Activated CD8-positive, alpha-beta T cell treated with anti-CD3 and anti-CD28 coated beads for 36 hours (primary cell): ENCODE measurements around the gene SLC48A1. TPM values are rescaled to one million over a fixed set of nuclear protein-coding genes. Genes with fewer than 3 reads are reported as not detected.

Experiments used
- ATAC-seq: fragments of 200-7000 bp; cut with Tn5 transposase; one replicate; pipeline ENCODE4 v1.10.0; 2021; ENCODE audit warnings: mild to moderate bottlenecking, moderate library complexity
- CTCF ChIA-PET: fragments of 350-600 bp; sonication (Branson Sonifier 250); formaldehyde crosslinking; loops from one replicate; lab custom pipeline; 2021; ENCODE audit warnings: antibody characterized with exemption; lab: Charles Lee
- POLR2A ChIA-PET: fragments of 350-600 bp; sonication (Branson Sonifier 250); formaldehyde crosslinking; loops from one replicate; lab custom pipeline; 2021; ENCODE audit warnings: antibody characterized with exemption; lab: Charles Lee
- DNase-seq: peaks from one replicate; pipeline ENCODE4 v3.0.0-alpha.2; 2020
- H3K27ac Mint-ChIP-seq: one replicate; pipeline ENCODE4 v1.8.0; 2021; ENCODE audit warnings: mild to moderate bottlenecking, mixed read lengths
- H3K27me3 Mint-ChIP-seq: one replicate; pipeline ENCODE4 v1.8.0; 2021; ENCODE audit warnings: mixed read lengths
- H3K36me3 Mint-ChIP-seq: one replicate; pipeline ENCODE4 v1.8.0; 2021; ENCODE audit warnings: low read depth, mixed read lengths
- H3K4me1 Mint-ChIP-seq: one replicate; pipeline ENCODE4 v1.8.0; 2021; ENCODE audit warnings: low read depth, mixed read lengths
- H3K4me3 Mint-ChIP-seq: one replicate; pipeline ENCODE4 v1.8.0; 2021; ENCODE audit warnings: mild to moderate bottlenecking, moderate library complexity, mixed read lengths
- H3K9me3 Mint-ChIP-seq: one replicate; pipeline ENCODE4 v1.8.0; 2021; ENCODE audit warnings: mixed read lengths
- intact Hi-C: fragments of 100-400 bp; cut with micrococcal nuclease; formaldehyde crosslinking; loops from one replicate; pipeline ENCODE4 v1.10.0; 2022
- total RNA-seq, 2 experiments: library from RNA; stranded (reverse); gene quantifications; one replicate each; pipeline ENCODE4 v1.2.3, GENCODE V29; 2021
- TF ChIP-seq, protein P1 (sequence below): fragments of 200-600 bp; IDR thresholded peaks from one replicate; pipeline ENCODE4 v1.8.0; 2022; ENCODE audit warnings: antibody characterized with exemption, mild to moderate bottlenecking

The SLC48A1 gene
- total RNA-seq, 2 experiments from 2014 or later, result 8.8 to 10.2 TPM

DNA sequence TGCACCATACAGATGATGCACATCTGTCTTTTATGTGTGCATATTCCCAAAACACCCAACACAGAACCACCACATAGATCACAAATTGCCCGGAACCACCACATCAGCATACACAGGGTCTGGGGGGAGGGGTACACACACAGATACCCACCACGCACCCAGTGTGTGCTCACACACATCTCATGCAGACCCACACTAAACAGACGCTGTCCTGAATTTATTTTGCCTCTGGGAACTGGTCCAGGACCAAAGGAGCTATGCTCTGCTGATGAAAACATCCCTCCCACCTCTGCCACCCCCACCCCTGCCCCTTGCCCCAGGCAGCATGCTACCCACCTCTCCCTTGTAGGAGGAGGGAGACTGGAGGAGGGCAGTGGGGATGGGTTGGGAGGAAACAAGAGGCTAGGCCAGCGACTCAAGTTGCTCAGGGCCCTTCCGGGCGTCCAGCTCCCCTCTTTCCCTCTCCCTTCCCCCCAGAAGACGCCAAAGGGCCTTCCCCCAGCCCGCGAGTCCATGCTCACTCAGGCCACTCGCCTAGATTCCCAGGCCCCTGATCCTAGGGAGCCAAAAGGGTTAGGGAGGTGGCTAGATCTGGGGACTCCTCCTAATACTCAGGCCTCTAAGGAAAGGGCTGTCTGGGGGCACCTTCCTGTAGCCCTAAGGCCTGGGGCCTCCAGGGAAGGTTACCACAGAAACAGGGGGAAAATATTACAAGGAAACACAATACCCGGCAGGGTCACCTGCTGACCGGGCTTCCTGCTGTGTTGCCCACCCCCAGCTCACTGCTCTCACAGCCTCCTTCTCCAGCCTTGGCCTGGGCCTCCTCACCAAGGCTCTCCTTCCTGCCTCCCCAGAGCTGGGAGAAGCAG is 43.6 kb downstream of the SLC48A1 start:
- Mint-ChIP-seq H3K9me3 (peaks cover 3% of the 10 kb centered on the region), H3K27ac (peak overlapping the region; percentile 98), H3K4me3 (peak overlapping the region; percentile 86), H3K27me3 (no peaks in the 10 kb centered on the region), H3K4me1 (peaks cover 44% of the 10 kb centered on the region), H3K36me3 (peaks cover 76% of the 10 kb centered on the region)
- no peak for ATAC-seq
- POLR2A ChIA-PET, result interaction anchor here (1.0 to 37.9 kb wide), 9 partner anchors 9 to 50 kb away, joined by 3 to 904 read pairs (median 3); partner anchors contain the start of gene SLC48A1
- TF ChIP-seq, protein P1, sequence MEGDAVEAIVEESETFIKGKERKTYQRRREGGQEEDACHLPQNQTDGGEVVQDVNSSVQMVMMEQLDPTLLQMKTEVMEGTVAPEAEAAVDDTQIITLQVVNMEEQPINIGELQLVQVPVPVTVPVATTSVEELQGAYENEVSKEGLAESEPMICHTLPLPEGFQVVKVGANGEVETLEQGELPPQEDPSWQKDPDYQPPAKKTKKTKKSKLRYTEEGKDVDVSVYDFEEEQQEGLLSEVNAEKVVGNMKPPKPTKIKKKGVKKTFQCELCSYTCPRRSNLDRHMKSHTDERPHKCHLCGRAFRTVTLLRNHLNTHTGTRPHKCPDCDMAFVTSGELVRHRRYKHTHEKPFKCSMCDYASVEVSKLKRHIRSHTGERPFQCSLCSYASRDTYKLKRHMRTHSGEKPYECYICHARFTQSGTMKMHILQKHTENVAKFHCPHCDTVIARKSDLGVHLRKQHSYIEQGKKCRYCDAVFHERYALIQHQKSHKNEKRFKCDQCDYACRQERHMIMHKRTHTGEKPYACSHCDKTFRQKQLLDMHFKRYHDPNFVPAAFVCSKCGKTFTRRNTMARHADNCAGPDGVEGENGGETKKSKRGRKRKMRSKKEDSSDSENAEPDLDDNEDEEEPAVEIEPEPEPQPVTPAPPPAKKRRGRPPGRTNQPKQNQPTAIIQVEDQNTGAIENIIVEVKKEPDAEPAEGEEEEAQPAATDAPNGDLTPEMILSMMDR, result no peak
- DNase-seq, result no peak
- CTCF ChIA-PET, result interaction anchor here (1.1 to 7.3 kb wide), 8 partner anchors 8 to 73 kb away, joined by 3 to 240 read pairs (median 10); no protein-coding TSS in a partner anchor
- intact Hi-C loops, result loop anchor here (10.0 kb wide), 1 partner anchor 602 kb away; no protein-coding TSS in a partner anchor

- Mint-ChIP-seq H3K4me1 (peaks cover 44% of the 10 kb centered on the region), H3K27me3 (no peaks in the 10 kb centered on the region), H3K36me3 (peaks cover 69% of the 10 kb centered on the region), H3K27ac (peak overlapping the region; percentile 98), H3K4me3 (peak overlapping the region; percentile 86), H3K9me3 (peaks cover 3% of the 10 kb centered on the region)
- TF ChIP-seq, protein P1, result peak; percentile 36
- DNase-seq (peak; percentile 32), ATAC-seq (no peak)
- CTCF ChIA-PET, result interaction anchor here (1.1 to 7.3 kb wide), 10 partner anchors 9 to 76 kb away, joined by 3 to 240 read pairs (median 6); no protein-coding TSS in a partner anchor
- POLR2A ChIA-PET, result interaction anchor here (1.0 to 37.9 kb wide), 11 partner anchors 10 to 73 kb away, joined by 3 to 904 read pairs (median 3); partner anchors contain the start of gene SLC48A1
- intact Hi-C loops, result loop anchor here (10.0 kb wide), 1 partner anchor 603 kb away; no protein-coding TSS in a partner anchor
These were observed 44.4 kb downstream of the SLC48A1 start for GRCh38 chr12:47817272-47818006.

DNA sequence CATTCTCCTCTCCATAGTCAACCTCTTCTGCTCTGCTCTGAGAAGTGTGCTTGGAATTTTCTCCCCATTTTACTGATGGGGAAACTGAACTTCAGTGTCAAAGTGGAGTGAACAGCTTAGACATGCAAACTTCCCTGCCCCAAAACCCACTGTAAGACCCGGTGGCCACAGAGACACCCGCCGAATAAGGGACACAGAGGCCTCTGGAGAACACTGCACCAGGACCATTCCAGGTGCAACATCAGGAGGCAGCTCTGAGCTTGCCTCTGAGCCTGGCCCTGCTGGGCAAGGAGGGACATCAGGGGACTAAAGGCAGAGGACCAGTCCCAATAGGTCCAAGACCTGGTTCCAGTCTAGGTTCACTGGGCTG is 45.0 kb downstream of the SLC48A1 start:
- H3K27me3 Mint-ChIP-seq, result no peaks in the 10 kb centered on the region
- peak overlapping the region; percentile 98 for H3K27ac Mint-ChIP-seq
- H3K4me1 Mint-ChIP-seq, result peaks cover 45% of the 10 kb centered on the region
- POLR2A ChIA-PET, result interaction anchor here (1.0 to 37.9 kb wide), 9 partner anchors 10 to 74 kb away, joined by 3 to 904 read pairs (median 4); no protein-coding TSS in a partner anchor
- ATAC-seq (no peak), DNase-seq (no peak)
- peak overlapping the region; percentile 86 for H3K4me3 Mint-ChIP-seq
- H3K36me3 Mint-ChIP-seq, result peaks cover 64% of the 10 kb centered on the region
- intact Hi-C loops, result loop anchor here (10.0 kb wide), 1 partner anchor 603 kb away; no protein-coding TSS in a partner anchor
- H3K9me3 Mint-ChIP-seq, result peaks cover 3% of the 10 kb centered on the region
- TF ChIP-seq, protein P1, result no peak
- CTCF ChIA-PET, result interaction anchor here (1.1 to 7.3 kb wide), 10 partner anchors 9 to 76 kb away, joined by 3 to 240 read pairs (median 6); no protein-coding TSS in a partner anchor

- Mint-ChIP-seq H3K4me3 (peak overlapping the region; percentile 86), H3K9me3 (peaks cover 3% of the 10 kb centered on the region), H3K27me3 (no peaks in the 10 kb centered on the region), H3K4me1 (peaks cover 50% of the 10 kb centered on the region), H3K27ac (peak overlapping the region; percentile 98), H3K36me3 (peaks cover 59% of the 10 kb centered on the region)
- DNase-seq, result peak; percentile 69
- intact Hi-C loops, result loop anchor here (10.0 kb wide), 1 partner anchor 604 kb away; no protein-coding TSS in a partner anchor
- ATAC-seq, result peak; percentile 15
- POLR2A ChIA-PET, result interaction anchor here (0.8 to 37.9 kb wide), 9 partner anchors 11 to 379 kb away, joined by 3 to 904 read pairs (median 4); partner anchors contain the start of gene RAPGEF3
- TF ChIP-seq, protein P1, result no peak
- CTCF ChIA-PET, result interaction anchor here (1.1 to 7.3 kb wide), 7 partner anchors 10 to 75 kb away, joined by 3 to 240 read pairs (median 12); no protein-coding TSS in a partner anchor
These were observed 45.6 kb downstream of the SLC48A1 start for GRCh38 chr12:47818467-47819137.
